WTC11 (cell line): ENCODE data around the gene MKI67.

ENCODE experiments used
- FOXJ3 ChIP-seq: sonication (generic); formaldehyde crosslinking; IDR thresholded peaks from 2 replicates; pipeline ENCODE4 v1.9.0; 2021; ENCODE audit warnings: missing genetic modification reagents, mild to moderate bottlenecking, borderline replicate concordance
- SOX15 ChIP-seq: fragments of 250-450 bp; sonication (Bioruptor Pico); IDR thresholded peaks from 2 replicates; pipeline ENCODE4 v1.9.0; 2021; ENCODE audit warnings: mild to moderate bottlenecking
- SP1 ChIP-seq: sonication (generic); formaldehyde crosslinking; conservative IDR thresholded peaks from 2 replicates; pipeline ENCODE4 v1.8.1; 2022; ENCODE audit warnings: missing genetic modification reagents
- TP53 ChIP-seq: sonication (generic); formaldehyde crosslinking; IDR thresholded peaks from 2 replicates; pipeline ENCODE4 v1.8.1; 2023; ENCODE audit warnings: mild to moderate bottlenecking, missing genetic modification reagents
- ZNF138 ChIP-seq: sonication (generic); formaldehyde crosslinking; conservative IDR thresholded peaks from 2 replicates; pipeline ENCODE4 v1.8.1; 2022; ENCODE audit warnings: mild to moderate bottlenecking, moderate library complexity, missing genetic modification reagents
- TF ChIP-seq, protein P1 (sequence below): fragments of 200-600 bp; IDR thresholded peaks from 2 replicates; pipeline ENCODE4 v1.8.0; 2022; ENCODE audit warnings: antibody characterized with exemption
- TF ChIP-seq, protein P2 (sequence below): sonication (generic); formaldehyde crosslinking; IDR thresholded peaks from 2 replicates; pipeline ENCODE4 v1.8.1; 2023; ENCODE audit warnings: mild to moderate bottlenecking, missing genetic modification reagents, moderate library complexity
- TF ChIP-seq, protein P3 (sequence below): sonication (generic); formaldehyde crosslinking; IDR thresholded peaks from 2 replicates; pipeline ENCODE4 v1.8.0; 2022; ENCODE audit warnings: missing genetic modification reagents

DNA sequence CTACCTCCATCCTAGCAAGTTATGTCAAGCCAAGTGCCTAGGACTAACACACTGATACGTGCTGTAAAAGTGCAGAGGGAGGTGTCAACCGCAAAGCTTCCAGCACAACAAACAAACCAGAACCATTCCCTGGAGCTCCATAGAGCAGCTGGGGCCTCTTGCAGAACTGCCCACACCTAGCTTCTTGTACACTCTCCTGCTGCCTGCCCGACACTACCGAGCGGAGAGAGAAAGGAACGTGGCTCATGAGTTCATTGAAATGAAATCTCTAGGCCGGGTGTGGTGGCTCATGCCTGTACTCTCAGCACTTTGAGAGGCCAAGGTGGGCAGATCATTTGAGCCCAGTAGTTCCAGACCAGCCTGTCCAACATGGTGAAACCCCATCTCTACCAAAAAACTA, 73.5 kb downstream of the MKI67 start:
- no peak for TF ChIP-seq ZNF138 (CRISPR knock-in tag)
- TF ChIP-seq, protein P1, sequence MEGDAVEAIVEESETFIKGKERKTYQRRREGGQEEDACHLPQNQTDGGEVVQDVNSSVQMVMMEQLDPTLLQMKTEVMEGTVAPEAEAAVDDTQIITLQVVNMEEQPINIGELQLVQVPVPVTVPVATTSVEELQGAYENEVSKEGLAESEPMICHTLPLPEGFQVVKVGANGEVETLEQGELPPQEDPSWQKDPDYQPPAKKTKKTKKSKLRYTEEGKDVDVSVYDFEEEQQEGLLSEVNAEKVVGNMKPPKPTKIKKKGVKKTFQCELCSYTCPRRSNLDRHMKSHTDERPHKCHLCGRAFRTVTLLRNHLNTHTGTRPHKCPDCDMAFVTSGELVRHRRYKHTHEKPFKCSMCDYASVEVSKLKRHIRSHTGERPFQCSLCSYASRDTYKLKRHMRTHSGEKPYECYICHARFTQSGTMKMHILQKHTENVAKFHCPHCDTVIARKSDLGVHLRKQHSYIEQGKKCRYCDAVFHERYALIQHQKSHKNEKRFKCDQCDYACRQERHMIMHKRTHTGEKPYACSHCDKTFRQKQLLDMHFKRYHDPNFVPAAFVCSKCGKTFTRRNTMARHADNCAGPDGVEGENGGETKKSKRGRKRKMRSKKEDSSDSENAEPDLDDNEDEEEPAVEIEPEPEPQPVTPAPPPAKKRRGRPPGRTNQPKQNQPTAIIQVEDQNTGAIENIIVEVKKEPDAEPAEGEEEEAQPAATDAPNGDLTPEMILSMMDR: no peak
- TF ChIP-seq TP53 (CRISPR knock-in tag): no peak
- TF ChIP-seq, protein P2, sequence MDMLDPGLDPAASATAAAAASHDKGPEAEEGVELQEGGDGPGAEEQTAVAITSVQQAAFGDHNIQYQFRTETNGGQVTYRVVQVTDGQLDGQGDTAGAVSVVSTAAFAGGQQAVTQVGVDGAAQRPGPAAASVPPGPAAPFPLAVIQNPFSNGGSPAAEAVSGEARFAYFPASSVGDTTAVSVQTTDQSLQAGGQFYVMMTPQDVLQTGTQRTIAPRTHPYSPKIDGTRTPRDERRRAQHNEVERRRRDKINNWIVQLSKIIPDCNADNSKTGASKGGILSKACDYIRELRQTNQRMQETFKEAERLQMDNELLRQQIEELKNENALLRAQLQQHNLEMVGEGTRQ (CRISPR knock-in tag): no peak
- TF ChIP-seq SOX15: no peak
- TF ChIP-seq, protein P3, sequence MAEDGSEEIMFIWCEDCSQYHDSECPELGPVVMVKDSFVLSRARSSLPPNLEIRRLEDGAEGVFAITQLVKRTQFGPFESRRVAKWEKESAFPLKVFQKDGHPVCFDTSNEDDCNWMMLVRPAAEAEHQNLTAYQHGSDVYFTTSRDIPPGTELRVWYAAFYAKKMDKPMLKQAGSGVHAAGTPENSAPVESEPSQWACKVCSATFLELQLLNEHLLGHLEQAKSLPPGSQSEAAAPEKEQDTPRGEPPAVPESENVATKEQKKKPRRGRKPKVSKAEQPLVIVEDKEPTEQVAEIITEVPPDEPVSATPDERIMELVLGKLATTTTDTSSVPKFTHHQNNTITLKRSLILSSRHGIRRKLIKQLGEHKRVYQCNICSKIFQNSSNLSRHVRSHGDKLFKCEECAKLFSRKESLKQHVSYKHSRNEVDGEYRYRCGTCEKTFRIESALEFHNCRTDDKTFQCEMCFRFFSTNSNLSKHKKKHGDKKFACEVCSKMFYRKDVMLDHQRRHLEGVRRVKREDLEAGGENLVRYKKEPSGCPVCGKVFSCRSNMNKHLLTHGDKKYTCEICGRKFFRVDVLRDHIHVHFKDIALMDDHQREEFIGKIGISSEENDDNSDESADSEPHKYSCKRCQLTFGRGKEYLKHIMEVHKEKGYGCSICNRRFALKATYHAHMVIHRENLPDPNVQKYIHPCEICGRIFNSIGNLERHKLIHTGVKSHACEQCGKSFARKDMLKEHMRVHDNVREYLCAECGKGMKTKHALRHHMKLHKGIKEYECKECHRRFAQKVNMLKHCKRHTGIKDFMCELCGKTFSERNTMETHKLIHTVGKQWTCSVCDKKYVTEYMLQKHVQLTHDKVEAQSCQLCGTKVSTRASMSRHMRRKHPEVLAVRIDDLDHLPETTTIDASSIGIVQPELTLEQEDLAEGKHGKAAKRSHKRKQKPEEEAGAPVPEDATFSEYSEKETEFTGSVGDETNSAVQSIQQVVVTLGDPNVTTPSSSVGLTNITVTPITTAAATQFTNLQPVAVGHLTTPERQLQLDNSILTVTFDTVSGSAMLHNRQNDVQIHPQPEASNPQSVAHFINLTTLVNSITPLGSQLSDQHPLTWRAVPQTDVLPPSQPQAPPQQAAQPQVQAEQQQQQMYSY (CRISPR knock-in tag): no peak
- TF ChIP-seq FOXJ3 (CRISPR knock-in tag): no peak
- TF ChIP-seq SP1: no peak
